ENCODE measurements around the gene TCF4.

GRCh38 chr18:55575066-55575465, 12.9 kb downstream of the TCF4 start:
- TF ChIP-seq CTCF (IDR thresholded peaks at IDR 0.05), result no peak
- no peak for TF ChIP-seq YY1 (IDR thresholded peaks at IDR 0.05; ENCODE audit: low read depth)
- no peak for TF ChIP-seq EZH2phosphoT487 (IDR thresholded peaks at IDR 0.05; ENCODE audit: borderline replicate concordance, low read depth)
- no peak for TF ChIP-seq USF2 (IDR thresholded peaks at IDR 0.05; ENCODE audit: borderline replicate concordance, low read depth, low read length)
- no peak for TF ChIP-seq TCF12 (IDR thresholded peaks at IDR 0.05)
